Peyer's patch (tissue), 4 donors: ENCODE results near the gene NUP107.

Source experiments
- CTCF ChIP-seq, 6 experiments: fragments of 450-650 bp in 4 of 6; fragments of 200-600 bp in 2 of 6; sonication (generic) in 1 of 6; IDR thresholded peaks; one replicate each; pipeline ENCODE4 v1.5.1; 2017 to 2019; ENCODE audit warnings: antibody characterized with exemption in 6 of 6, mild to moderate bottlenecking in 3 of 6, moderate library complexity in 1 of 6
- POLR2A ChIP-seq, 2 donors: fragments of 450-650 bp; IDR thresholded peaks; one replicate each; pipeline ENCODE4 v1.5.1; 2017; ENCODE audit warnings: antibody characterized with exemption in 2 of 2, mild to moderate bottlenecking in 2 of 2, moderate library complexity in 2 of 2

GRCh38 chr12:68766646-68767045 is 79.9 kb downstream of the NUP107 start:
- no peak for TF ChIP-seq CTCF (IDR thresholded peaks at IDR 0.05)
- TF ChIP-seq POLR2A (IDR thresholded peaks at IDR 0.05) = no peak
